HG03139 (cell line): ENCODE results near the gene AQP6.

ENCODE experiments used
- ATAC-seq: cut with Tn5 transposase; IDR thresholded peaks from one replicate; pipeline ENCODE4 v1.9.1; 2021; ENCODE audit not compliant: unreplicated experiment

The AQP6 gene

DNA sequence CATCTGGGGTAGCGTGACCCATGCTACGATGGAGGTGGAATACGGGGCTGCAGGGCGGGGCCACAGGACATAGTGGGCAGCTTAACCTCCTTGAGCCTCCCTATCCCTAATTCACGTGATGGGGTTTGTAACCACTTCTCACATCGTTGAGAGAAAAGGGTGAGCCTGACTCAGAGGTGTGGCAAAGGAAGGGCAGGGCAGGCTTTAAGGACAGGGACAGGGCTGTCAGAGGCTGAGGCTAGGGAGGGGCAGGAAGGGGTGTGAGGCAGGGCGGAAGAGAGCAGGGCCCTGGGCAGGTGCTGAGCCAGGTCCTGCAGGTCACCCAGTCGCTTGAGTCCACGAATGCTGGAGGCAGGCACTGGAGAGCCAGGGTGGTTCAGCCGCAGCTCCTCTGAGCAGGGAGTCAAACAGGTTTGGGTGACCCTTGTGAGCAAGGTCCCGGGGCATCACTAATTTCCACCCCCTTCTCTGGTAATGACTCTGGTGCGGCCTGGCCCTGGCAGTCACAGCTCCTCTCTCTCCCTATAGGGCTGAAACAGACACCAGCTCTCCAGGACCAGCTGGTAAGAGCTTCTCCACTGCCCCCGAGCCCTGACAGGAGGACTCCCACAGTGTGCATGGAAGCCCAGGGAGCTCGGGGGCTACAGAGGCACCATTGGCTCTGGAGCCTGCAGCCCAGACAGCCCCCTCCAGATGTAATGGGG lies 29.7 kb upstream of the AQP6 start:
- no peak for ATAC-seq

DNA sequence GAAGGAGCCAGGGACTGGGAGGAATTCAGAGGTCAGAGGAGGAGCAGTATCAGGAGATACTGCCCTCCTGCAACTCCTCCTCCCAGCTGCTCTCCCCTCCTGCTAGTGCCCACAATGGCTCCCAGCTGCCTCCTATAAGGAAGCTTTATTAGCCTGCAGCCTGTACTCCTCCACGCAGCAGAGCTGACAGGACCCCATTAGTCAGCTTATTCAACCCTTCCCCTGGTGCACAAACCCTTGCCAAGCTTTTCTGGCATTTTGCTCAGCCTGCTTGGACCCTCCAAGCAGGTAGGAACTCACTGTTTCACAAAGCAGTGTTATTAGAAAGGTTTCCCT lies 29.2 kb upstream of the AQP6 start:
- no peak for ATAC-seq

DNA sequence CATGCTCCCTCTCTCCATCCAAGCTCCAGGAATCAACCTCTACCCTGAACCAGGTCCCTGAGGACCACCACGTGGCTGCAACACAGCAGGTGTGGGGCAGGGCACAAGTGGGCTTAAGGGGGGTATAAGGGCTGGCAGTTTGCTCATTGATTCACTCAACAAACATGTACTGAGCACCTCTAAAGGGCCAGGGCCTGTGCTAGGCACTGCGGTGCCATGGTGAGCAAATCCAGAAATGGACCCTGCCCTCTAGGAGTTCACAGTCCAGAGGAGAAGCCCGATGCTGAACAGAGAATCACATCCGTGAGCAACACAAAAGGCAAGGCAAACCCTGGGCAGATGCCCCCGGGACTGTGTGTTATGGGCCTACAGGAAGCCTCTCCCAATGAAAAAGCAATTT lies 28.7 kb upstream of the AQP6 start:
- no peak for ATAC-seq

DNA sequence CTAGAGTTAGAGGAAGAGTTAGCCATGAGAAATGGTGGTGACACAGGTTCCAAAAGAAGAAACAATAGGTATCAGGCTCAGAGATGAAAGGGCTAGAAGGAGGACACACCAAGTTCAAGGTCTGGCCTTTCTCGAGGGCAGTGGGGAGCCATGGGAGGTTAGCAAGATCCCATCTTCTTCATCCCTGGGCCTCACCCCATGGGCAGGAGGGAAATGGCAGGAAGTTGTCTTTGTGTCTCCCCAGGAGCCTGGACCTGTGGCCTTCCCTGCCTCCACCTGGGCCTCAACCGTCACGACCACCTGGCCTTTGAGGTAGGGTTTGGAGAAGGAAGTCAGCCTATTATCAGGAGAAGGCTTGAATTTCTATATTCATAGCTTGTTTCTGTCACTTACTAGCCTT lies 28.0 kb upstream of the AQP6 start:
- no peak for ATAC-seq

DNA sequence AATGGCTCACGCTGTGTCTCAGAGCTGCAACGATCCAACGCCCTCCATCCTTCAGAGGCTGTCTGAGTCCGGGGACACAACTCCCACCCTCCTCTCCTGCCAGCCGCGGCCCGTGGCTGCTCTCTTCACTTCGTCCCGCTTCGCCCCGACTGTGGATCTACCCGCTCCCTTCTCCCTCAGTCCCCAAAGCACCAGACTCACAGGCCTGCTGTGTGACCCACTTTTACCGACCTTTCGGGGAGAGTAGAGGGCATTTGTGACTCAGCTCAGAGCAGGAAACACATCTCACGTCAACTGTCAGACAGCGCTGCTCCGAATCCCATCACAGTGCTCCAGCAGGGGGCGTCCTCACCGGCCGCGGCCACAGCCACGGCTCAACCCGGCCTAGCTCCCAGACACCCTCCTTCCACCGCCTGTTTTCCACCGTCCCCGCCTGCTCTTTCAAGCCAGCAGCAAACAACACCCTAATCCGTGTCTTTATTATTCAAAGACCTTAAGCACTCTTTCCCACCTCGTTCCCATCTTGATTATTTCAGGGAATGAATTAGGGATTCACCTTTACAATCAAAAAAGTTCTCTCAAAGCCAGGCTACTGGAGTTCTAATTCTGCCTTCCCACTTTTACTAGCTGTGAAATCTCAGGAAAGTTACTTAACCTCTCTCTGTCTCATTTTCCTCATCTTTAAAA lies 27.2 kb upstream of the AQP6 start:
- no peak for ATAC-seq

DNA sequence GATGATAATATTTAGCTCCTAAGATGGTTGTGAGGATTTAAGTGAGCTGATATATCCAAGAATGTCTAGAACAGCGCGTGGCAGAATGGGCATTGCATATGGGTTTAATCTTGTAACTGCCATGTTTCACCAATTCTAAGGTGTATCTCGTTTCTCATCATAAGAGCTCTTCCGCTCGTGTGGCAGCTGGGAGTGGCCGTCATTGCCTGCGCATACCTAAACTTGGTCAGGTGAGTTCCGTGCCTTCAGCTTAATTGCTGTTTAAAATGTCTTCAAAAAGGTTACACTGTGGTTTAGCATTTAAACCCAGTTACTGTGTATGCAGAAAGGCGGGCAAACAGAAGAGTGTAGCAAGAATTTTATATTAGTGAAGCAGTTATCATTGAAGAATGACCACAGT lies 26.7 kb upstream of the AQP6 start:
- no peak for ATAC-seq

DNA sequence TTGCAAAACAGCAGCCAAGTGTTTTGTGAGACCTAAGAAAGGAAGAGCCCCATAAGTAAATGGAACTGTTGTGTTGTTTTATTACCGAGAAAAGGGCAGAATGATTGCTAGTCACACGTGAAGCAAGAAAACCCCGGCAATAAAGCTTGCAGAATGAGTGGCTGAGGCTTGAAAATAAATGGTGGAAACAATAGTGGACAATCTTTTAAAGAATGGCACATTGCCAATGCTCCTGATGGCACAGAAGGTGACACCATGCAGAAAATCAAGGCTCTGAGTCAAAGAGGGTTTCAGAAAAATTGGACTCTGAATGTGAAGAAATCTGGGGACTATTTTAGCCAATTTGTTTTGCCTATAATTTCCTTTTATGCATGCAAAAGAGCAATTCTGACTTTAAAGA lies 26.2 kb upstream of the AQP6 start:
- no peak for ATAC-seq

DNA sequence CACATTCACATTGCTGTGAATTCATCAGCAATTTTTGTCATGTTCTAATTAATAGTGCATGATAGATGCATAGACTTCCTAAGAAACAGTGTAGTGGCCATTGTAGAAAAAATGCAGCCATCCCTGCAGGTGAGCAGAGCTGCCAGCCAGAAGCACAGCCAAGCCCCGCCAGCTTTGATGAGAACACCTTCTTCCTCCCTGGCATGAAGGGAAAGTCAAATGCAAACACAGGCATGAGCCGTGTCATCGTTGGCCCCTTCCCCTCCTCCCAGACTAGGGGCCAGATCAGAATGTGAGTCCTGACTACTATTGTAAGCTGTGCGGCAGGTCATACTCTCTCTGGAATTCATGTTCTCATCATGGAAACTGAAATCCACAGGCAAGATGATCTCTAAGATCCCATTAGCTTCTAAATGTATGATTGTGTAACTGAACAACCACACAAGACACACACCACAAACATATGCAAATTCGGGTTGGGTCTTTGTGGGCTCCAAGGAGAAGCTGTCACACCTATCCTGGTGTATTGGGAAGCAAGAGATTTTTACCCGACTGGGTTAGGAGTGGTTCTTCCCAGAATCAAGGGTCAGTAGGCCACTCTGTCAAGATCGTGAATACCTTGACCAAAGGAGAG lies 25.0 kb upstream of the AQP6 start:
- ATAC-seq, result no peak

DNA sequence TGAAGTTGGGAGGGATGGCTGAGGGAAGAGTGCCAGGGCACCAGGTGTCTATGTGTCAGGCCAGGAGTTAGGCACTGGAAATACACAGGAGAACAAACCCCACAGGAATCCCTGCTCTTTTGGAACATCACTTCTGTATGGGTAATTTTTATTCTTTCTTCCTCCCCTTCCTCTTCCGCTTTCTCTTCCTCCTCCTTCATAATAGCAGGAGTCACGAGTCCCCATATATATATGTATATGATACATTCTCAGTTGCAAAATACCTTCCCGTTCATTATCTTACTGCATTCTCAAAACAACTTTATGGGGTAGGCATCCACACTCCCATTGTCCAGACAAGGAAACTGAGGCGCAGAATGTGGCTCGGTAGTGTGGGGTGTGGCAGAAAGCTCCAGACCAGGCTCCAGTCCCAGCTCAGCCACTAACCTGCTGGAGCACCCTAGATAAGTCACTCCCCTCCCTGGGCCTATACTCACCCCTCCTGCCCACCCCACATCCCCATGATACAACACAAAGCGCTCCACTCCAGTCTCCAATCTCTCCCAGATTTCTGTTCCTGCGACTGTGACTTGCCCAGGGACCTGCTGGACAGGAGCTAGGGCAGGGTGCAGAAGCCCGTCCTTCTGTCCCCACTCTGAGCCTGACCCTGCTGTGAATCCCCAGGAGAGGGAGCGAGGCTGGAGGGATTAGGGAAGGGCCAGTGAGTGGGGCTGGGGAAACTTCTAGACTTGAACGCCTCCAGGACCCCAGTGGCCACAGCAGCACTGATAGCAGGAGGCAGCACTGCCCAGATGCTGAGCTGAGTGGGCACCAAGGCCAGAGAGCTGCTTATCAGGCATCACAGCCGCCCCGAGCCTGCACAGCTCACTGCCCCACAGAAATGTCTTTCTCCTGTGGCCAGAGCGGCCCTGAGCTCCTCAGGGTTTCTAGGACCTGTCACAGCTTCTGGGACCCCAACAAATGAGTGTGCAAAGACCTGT lies 23.6 kb upstream of the AQP6 start:
- ATAC-seq, result no peak

DNA sequence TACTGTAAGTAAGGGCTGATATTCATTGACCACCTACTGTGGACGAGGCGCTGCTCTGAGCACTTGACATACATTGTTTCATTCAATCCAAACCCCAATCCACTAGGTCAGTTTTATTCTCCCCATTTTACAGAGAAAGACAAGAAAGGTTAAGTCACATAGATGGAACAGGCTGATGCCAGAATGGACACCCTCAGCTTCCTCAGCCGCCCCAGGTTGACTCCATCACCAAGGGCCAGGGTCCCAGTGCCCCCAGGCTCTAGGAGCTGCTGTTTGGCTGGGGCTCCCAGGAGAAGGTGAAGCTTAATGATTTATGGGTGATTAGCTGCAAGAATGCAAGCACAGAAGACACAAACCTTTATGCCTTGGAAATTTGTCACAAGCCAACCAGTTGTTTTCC lies 22.9 kb upstream of the AQP6 start:
- no peak for ATAC-seq

DNA sequence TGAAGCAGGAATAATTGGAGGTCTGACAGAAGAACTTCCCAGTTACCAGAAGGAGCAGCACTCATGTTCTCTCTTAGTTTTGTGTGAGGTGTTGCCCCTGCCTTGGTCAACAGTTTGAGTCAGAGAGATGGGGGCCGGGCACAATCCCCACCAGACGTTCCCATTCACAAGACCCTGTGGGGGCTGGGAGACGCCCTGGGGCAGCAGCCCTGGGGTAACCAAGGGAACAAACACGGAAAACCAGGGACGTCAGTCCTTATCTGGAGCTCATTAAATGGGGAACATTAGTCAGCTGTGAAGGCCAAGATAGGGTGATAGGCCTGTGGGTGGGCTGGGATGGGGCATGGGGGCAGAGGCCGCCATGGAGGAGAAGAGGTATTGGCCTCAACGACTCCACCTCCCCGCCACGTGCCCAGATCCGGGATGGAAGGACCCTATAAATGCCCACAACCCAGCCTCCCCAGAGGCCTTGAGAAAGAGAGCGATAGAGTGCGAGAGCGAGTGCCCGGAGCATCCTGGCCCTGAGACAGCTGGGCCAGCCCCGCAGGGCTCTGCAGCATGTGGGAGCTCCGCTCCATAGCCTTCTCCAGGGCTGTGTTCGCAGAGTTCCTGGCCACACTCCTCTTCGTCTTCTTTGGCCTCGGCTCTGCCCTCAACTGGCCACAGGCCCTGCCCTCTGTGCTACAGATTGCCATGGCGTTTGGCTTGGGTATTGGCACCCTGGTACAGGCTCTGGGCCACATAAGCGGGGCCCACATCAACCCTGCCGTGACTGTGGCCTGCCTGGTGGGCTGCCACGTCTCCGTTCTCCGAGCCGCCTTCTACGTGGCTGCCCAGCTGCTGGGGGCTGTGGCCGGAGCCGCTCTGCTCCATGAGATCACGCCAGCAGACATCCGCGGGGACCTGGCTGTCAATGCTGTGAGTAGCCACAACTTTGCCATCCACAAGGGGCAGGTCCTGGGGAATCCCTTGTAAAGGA lies 22.2 kb upstream of the AQP6 start, which contains the start of gene AQP2:
TSS of gene AQP2 (plus strand) at position 465 of the 979 bp plus-strand sequence. CDS start at position 559, 94 bp downstream.
- no peak for ATAC-seq

DNA sequence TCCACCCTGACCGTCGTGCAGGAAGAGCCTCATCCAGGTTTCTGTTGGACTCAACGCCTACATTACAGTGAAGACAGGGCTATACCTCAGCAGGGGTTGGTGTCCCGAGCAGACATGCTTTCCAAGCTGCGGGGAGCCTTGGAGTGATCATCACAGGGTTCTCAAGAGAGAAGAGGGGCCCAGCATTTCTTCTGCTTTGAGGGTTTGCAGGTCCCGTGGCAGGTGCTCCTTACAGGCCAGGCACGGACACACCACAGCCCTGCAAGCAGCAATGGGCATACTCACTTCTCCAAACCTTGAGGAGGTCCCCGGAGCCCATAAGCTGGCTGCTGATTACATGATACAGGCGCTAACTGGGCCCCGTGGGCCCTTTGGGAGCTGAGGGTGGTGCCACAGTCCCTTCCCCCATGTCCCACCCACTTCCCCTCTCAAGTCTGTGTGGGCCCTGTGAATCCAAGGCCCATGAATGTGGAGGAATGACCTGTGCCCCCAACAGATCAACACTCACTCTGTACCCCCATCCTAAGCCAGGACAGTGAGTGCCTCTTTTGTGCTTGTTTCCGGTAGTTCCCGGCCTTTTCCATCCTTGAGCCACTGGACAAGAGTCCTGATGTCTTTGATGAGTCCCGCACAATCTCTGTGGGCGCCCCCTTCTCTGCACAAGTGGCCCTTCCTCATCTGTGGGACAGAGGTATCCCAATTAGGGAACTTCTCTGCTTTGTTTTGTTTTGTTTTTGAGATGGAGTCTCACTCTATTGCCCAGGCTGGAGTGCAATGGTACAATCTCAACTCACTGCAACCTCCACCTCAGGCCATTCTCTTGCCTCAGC lies 21.1 kb upstream of the AQP6 start:
- ATAC-seq, result no peak

DNA sequence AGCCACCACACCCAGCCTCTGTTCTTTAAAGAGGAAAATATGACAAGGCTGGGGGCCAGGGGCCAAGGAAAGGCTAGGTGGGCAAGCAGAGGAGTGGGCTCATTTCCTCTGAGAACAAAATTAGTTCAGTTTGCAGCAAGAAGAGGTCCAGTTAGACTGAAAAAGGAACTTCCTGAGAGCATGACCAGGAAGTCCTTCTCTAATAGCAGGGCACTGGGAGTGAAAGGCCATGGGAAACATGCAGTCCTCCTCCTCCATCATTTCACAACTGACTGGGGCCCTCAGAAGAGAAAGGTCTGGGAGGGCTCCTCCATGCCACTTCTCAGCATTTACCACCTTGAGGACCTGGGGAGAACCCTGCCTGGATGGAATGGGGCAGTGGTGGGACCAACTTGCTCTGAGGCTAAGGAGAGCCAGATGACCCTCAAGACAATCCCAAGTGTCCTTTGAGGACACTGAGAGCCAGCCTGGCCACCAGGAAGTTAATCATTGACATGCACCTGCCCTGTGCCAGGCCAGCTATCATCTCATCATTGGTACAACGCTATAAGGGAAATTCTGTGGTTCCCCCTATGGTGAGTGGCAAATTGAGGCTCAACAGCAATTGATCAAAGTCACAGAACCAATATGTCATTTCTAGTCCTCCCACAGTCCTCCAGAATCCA lies 20.2 kb upstream of the AQP6 start:
- ATAC-seq, result no peak

DNA sequence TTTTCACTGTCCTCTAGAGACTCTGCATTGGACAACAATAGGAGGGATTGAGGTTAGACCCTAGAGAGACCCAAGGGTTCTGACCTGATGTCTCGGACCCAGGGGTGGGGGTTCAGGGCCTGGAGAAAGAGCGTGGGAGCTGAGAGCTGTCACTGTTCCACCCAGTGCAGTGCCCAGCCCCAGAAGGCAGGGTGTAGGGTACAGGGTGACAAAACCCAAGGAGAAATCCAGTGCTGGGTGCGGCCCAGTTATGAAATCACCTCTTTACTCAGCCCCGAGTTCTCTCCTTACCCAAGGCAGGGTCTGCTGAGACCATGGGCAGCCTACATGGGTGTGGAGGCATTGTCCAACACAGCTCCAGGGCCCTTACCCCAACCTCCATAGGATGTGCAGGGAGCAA lies 19.6 kb upstream of the AQP6 start:
- ATAC-seq, result no peak

DNA sequence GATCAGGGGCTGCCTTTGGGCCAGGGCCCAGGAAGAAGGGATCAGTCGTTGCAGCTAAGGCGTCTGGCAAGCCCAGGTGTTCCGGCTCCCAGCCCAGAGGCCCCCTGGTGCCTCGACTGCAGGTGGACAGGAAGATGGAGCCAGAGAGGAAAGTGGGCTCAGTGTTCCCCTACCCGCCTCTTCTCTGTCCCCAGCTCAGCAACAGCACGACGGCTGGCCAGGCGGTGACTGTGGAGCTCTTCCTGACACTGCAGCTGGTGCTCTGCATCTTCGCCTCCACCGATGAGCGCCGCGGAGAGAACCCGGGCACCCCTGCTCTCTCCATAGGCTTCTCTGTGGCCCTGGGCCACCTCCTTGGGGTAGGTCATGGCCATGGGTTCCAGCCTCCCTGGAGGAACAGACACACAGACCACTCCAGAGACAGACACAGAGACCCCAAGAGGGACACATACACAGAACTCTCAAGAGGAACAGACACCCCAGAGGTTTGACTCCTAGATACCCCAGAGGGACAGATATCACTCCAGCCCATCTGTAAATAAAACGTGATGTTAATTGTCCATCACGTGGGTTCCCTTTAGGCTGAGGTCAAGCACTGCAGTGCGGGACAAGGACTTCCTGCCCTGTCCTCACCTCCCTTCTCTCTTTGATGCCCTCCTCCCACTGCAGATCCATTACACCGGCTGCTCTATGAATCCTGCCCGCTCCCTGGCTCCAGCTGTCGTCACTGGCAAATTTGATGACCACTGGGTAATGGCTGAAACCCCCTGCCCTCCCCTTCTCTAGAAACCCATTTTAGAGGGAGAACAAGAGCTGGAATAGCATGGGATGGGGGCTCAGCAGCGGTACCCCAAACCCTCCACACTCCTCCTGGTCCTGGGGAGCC lies 18.5 kb upstream of the AQP6 start:
- ATAC-seq, result no peak

DNA sequence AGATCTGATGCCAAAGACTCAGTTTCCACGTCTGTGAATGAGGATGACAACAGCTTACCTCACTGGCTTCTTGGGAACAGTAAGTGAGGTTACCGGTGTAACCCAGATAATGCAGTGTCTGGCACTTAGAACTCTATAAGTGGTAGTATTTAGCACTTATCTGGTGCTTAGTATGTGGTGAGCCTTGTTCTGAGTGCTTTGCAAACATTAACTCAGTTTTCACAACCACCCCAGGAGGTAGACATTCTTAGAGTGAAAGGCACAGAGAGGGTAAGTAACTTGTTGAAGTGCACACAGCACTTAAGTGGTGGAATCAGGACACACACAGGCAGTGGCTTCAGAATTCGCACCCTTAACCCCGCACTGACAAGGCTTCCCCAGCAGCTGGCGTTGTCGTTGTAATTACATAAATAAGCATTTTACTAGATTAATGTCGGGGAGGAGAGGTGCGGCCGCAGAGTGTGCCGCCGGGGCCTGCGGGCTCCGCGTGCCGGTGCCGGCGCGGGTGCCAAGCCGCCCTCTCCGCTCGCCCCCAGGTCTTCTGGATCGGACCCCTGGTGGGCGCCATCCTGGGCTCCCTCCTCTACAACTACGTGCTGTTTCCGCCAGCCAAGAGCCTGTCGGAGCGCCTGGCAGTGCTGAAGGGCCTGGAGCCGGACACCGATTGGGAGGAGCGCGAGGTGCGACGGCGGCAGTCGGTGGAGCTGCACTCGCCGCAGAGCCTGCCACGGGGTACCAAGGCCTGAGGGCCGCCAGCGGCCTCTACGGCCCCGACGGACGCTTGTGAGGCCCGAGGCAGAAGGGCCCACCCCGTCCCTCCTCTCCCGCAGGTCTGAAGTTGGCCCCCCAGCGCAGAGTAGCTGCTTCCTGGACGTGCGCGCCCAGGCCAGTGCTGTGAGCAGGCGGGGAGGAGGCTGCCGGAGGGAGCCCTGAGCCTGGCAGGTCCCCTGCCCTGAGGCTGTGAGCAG lies 17.6 kb upstream of the AQP6 start:
- no peak for ATAC-seq
